HG02970 (cell line): ENCODE data around the gene PCDHGB4.
"Not testable (repeated sequence)": the region's sequence is repeated elsewhere in the genome, so short reads cannot be mapped to it uniquely, and the experiment has no call there.

Experiments used
- ATAC-seq: cut with Tn5 transposase; IDR thresholded peaks from one replicate; pipeline ENCODE4 v1.9.1; 2021; ENCODE audit warnings: mild to moderate bottlenecking, moderate library complexity, moderate number of reproducible peaks; ENCODE audit not compliant: unreplicated experiment, low FRiP score

The PCDHGB4 gene

DNA sequence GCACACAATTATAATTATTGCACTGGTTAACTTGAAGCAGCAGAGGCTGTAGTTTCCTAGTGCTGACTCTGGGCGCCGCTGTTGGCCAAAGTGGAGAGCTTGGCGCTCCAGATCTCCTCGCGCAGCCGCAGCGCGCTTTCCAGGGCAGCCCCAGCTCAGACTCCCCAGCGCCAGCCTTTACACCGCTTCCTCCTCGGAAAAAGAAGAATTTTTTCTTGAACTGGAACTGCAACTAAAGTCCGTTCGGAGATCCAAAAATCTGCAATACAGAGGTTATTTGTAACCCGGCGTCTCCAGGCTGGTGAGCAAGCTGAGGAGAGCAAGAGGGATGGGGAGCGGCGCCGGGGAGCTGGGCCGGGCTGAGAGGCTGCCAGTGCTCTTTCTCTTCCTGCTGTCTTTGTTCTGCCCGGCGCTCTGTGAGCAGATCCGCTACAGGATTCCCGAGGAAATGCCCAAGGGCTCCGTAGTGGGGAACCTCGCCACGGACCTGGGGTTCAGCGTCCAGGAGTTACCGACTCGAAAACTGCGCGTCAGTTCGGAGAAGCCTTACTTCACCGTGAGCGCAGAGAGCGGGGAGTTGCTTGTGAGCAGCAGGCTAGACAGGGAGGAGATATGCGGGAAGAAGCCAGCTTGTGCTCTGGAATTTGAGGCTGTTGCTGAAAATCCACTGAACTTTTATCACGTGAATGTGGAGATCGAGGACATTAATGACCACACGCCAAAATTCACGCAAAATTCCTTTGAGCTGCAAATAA, at the start of gene PCDHGB4:
Gene PCDHGB4, plus strand, starts transcription at position 142 of the 755 bp plus-strand sequence. Its CDS starts 187 bp downstream, at position 329.
- ATAC-seq, result not testable (repeated sequence)

DNA sequence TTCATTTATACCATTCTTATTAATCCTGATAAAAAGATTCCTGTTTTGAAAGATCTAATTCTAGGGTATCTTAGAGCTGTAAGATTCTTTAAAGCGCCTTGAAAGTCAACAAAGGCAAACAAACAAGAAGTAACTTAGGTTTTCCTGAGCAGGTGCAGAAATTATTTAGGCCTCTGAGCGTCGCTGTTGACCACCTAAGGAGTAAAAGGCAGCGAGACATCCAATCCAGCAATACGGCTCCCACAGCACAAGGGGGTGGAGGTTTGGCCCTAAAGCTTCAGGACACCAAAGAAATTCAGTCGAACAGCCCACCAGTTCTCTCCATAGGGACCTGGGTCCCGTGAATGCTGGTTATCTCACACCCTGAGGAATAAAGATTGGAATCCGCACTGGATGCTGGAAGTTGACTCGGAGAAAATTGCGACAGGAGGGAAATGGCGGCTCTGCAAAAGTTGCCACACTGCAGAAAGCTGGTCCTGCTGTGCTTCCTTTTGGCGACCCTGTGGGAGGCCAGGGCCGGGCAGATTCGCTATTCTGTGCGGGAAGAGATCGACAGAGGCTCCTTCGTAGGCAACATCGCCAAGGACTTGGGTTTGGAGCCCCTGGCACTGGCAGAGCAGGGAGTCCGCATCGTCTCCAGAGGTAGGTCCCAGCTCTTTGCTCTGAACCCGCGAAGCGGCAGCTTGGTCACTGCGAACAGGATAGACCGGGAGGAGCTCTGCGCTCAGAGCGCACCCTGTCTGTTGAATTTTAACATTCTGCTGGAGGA, 48.8 kb upstream of the PCDHGB4 start, which contains the start of gene PCDHGA2:
Gene PCDHGA2, plus strand, starts transcription at position 223 of the 769 bp plus-strand sequence.
- ATAC-seq, result no peak

DNA sequence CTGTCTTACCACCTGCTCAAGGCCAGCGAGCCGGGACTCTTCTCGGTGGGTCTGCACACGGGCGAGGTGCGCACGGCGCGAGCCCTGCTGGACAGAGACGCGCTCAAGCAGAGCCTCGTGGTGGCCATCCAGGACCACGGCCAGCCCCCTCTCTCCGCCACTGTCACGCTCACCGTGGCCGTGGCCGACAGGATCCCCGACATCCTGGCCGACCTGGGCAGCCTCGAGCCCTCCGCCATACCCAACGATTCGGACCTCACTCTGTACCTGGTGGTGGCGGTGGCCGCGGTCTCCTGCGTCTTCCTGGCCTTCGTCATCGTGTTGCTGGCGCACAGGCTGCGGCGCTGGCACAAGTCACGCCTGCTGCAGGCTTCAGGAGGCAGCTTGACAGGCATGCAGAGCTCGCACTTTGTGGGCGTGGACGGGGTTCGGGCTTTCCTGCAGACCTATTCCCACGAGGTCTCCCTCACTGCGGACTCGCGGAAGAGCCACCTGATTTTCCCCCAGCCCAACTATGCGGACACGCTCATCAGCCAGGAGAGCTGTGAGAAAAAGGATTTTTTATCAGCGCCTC, 46.6 kb upstream of the PCDHGB4 start:
- ATAC-seq, result not testable (repeated sequence)

DNA sequence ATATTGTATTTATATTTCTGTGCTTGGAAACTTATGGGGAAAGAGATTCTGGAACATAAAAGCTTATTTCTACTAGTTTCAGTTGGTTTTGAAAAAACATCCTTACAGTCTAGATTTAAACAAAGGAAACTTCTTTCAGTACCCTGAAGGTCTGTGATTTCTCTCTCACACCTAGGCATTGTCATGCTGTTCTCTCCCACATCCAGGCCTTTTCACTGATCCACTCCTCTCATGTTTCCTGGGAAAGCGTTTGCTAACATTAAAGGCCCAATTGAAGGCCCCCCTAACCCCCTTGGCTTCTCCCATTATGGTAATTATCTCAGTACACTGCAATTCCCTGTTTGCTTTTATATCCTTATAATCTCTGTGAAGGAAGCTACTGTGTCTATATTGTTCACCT, 44.7 kb upstream of the PCDHGB4 start:
- ATAC-seq, result no peak

DNA sequence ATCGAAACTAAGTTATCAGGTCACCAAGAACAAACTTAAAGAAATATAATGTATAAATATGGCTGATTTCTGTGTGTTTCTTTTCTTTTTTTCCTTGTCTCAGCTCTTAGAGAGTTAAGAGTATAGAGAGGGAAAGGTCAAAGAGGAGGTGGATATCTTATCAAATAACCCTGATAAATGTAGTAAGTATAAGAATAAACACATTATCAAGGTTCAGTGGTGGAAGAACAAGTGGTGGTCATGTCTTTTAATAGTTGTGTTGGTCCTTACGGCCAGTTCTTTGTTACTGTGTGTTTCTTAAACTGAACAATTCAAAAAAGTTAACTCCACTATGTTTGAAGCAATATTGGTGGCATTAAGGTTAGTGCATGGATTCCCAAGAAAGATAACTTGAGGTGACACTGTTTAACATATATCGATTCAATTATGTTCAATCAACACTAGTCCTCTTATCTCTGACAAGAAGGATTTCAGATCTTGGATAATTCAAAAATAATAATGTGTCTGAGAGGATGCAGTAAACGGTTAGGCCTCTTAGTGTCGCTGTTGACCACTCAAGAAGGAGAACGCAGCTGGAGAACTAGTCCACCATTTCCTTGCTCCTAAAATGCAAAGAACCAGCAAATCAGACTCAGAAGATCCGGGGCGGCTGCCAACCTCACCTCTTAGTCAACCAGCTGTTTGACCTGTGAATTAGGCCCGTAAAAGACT, 44.1 kb upstream of the PCDHGB4 start, which contains the start of gene PCDHGA3:
Gene PCDHGA3, plus strand, starts transcription at position 588 of the 711 bp plus-strand sequence. CDS start 205 bp downstream, outside the sequence.
- ATAC-seq, result no peak

DNA sequence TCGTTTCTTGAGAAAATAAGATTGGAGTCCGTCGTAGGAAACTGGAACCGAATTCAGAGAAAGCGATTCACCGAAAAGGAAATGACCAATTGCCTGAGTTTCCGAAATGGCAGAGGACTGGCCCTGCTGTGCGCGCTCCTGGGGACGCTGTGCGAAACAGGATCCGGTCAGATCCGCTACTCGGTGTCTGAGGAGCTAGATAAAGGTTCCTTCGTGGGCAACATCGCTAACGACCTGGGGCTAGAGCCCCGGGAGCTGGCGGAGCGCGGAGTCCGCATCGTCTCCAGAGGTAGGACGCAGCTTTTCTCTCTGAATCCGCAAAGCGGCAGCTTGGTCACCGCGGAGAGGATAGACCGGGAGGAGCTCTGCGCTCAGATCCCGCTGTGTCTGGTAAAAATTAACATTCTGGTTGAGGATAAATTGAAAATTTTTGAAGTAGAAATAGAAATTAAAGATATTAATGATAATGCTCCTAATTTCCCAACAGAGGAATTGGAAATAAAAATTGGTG, 43.5 kb upstream of the PCDHGB4 start:
- no peak for ATAC-seq

DNA sequence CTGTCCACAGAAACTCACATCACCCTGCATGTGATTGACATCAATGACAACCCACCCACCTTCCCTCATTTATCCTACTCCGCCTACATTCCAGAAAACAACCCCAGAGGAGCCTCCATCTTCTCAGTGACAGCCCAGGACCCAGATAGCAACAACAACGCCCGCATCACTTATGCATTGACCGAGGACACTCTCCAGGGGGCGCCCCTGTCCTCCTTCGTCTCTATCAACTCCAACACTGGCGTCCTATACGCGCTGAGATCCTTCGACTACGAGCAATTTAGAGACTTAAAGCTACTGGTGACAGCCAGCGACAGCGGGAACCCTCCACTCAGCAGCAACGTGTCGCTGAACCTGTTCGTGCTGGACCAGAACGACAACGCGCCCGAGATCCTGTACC, 42.2 kb upstream of the PCDHGB4 start:
- ATAC-seq, result no peak

DNA sequence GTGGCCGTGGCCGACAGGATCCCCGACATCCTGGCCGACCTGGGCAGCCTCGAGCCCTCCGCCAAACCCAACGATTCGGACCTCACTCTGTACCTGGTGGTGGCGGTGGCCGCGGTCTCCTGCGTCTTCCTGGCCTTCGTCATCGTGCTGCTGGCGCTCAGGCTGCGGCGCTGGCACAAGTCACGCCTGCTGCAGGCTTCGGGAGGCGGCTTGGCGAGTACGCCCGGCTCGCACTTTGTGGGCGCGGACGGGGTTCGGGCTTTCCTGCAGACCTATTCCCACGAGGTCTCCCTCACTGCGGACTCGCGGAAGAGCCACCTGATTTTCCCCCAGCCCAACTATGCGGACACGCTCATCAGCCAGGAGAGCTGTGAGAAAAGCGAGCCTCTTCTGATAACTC, 41.5 kb upstream of the PCDHGB4 start:
- not testable (repeated sequence) for ATAC-seq

DNA sequence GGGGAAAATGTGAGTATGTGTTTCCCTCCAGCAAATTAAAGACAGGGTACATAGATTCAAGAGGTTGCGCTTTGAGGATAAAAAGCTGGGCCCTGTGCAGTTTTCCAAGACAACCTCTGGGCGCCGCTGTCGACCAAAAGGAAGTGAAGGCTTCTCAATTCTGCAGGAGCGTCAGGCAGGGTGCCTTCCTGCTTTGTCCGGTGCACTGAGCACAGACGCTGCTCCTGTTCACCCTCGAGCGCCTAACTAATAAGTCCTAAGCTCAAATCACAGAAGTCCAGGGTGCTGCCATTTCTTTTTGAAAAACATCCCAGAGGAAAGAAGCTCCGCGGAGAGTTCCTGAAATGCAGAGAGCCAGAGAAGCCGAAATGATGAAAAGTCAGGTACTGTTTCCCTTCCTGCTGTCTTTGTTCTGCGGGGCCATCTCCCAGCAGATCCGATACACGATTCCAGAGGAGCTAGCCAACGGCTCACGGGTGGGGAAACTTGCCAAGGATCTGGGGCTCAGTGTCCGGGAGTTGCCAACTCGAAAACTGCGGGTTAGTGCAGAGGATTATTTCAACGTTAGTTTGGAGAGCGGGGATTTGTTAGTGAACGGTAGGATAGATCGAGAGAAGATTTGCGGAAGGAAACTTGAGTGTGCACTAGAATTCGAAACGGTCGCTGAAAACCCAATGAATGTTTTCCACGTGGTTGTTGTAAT, 37.4 kb upstream of the PCDHGB4 start, which contains the start of gene PCDHGB1:
Gene PCDHGB1, plus strand, starts transcription at position 183 of the 703 bp plus-strand sequence. Its CDS starts 162 bp downstream, at position 345.
- ATAC-seq, result no peak

DNA sequence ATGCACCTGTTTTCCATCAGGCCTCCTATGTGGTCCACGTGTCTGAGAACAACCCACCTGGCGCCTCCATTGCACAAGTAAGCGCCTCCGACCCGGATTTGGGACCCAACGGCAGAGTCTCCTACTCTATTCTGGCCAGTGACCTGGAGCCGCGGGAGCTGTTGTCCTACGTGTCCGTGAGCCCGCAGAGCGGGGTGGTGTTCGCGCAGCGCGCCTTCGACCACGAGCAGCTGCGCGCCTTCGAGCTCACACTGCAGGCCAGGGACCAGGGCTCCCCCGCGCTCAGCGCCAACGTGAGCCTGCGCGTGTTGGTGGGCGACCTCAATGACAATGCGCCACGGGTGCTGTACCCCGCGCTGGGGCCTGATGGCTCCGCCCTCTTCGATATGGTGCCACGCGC, 35.9 kb upstream of the PCDHGB4 start:
- ATAC-seq, result no peak

DNA sequence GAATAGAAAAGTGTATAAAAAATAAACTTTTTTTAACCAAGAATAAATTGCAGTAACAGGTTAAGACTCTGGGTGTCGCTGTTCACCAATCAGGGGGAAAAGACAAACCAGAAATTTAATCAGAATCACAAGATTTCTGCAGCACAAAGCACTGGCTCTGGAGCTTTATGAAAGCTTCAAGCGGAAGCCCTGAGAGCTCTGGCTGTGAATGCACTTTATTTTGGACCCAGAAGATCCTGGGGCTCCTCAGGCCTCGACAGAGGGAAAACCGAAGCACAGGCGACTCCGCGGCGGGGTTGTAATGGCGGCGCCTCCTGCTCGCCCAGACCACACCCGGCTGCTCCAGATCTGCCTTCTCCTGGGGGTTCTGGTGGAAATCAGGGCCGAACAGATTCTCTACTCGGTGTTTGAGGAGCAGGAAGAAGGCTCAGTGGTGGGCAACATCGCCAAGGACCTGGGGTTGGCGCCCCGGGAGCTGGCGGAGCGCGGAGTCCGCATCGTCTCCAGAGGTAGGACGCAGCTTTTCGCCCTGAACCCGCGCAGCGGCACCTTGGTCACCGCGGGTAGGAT, 32.5 kb upstream of the PCDHGB4 start, which contains the start of gene PCDHGA4:
Gene PCDHGA4, plus strand, starts transcription at position 122 of the 570 bp plus-strand sequence. Its CDS starts 87 bp downstream, at position 209.
- ATAC-seq, result no peak

DNA sequence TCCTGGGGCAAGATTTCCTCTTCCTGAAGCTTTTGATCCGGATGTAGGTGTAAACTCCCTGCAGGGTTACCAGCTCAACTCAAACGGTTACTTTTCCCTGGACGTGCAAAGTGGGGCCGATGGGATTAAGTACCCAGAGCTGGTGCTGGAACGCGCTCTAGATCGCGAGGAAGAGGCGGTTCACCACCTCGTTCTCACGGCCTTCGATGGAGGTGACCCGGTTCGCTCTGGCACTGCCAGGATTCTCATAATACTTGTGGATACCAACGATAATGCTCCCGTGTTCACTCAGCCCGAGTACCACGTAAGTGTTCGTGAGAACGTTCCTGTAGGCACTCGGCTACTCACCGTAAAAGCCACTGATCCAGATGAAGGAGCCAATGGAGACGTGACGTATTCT, 31.9 kb upstream of the PCDHGB4 start:
- ATAC-seq, result no peak

DNA sequence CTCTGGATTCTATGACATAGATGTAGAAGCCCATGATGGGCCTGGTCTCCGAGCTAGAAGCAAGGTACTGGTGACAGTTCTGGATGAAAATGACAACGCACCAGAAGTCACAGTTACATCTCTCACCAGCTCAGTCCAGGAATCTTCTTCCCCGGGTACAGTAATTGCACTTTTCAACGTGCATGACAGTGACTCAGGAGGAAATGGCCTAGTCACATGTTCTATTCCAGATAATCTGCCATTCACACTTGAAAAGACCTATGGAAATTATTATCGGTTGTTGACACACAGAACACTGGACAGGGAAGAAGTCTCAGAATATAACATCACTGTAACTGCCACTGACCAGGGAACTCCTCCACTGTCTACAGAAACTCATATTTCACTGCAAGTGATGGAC, 31.4 kb upstream of the PCDHGB4 start:
- ATAC-seq, result no peak

DNA sequence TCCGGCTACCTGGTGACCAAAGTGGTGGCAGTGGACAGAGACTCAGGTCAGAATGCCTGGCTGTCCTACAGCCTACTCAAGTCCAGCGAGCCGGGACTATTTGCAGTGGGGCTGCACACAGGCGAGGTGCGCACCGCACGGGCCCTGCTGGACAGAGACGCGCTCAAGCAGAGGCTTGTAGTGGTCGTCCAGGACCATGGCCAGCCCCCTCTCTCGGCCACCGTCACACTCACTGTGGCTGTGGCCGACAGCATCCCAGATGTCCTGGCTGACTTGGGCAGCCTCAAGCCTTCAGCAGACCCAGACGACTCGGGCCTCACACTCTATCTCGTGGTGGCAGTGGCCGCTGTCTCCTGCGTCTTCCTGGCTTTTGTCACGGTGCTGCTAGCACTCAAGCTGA, 30.5 kb upstream of the PCDHGB4 start:
- no peak for ATAC-seq

DNA sequence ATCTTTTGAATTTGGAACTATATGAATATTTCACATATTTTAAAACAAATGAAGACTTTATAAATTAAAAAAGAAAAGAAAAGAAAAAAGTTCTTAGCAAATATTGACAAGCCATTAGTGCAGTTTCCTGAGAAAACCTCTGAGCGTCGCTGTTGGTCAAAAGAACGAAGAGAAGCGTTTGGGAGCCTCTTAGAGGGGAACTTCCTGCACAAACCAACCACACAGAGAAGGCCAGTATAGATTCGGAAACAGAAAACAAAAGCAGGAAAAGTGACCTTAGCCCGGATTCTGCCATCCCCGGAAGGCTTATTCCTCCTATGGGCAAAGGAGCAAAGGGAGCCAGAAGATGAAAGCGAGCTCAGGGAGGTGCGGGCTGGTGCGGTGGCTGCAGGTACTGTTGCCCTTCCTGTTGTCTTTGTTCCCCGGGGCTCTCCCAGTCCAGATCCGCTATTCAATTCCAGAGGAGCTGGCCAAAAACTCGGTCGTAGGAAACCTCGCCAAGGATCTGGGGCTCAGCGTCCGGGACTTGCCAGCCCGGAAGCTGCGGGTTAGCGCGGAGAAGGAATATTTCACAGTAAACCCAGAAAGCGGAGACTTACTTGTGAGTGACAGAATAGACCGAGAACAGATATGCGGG, 27.6 kb upstream of the PCDHGB4 start, which contains the start of gene PCDHGB2:
Gene PCDHGB2, plus strand, starts transcription at position 205 of the 637 bp plus-strand sequence. Its CDS starts 142 bp downstream, at position 347.
- no peak for ATAC-seq

DNA sequence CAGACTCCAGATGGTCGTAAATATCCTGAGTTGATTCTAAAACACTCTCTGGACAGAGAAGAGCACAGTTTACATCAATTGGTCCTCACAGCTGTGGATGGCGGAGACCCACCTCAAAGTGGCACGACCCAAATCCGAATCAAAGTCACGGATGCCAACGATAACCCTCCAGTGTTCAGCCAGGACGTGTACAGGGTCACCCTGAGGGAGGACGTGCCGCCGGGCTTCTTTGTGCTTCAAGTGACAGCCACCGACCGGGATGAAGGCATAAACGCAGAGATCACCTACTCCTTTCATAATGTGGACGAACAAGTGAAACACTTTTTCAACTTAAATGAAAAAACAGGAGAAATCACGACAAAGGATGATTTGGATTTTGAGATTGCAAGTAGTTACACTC, 26.8 kb upstream of the PCDHGB4 start:
- no peak for ATAC-seq

DNA sequence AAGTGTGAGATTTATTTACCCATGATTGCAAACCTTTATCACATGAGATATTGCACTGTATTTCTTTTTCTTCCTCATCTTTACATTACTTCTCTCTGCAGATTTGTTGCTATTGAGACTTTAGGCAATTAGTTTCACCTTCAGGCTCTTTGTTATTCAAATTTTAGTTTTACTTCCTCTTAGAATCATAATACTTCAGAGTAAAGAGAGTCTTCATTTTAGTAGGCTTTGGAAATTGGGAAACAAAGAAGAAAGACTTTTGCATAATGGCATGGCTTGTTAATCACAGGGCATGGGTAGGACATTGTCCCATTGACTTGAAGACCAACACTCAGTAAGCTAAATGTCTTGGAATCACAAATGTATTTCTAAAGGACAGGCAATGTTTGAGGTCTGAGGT, 24.8 kb upstream of the PCDHGB4 start:
- no peak for ATAC-seq

DNA sequence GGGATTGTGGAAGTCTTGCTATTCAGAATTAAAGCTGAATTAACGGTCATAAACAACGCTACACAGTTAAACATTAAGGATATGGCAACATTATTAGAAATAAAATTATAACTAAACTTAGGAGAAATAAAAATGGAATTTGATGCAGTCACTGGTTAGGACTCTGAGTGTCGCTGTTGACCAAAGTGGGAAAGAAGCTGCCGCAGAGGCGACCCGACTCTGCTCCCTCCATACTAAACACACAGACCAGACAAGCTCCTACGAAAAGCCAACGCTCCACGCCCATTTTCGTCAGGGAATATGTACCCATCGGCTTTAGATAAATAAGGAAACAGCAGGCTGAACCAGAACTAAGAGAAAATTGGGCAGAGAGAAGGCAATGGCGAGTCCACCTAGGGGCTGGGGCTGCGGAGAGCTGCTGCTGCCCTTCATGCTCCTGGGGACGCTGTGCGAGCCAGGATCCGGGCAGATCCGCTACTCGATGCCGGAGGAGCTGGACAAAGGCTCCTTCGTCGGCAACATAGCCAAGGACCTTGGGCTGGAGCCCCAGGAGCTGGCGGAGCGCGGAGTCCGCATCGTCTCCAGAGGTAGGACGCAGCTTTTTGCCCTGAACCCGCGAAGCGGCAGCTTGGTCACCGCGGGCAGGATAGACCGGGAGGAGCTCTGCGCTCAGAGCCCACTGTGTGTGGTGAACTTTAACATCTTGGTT, 23.4 kb upstream of the PCDHGB4 start, which contains the start of gene PCDHGA5:
Gene PCDHGA5, plus strand, starts transcription at position 211 of the 709 bp plus-strand sequence. Its CDS starts 169 bp downstream, at position 380.
- no peak for ATAC-seq
